NAMALWA (cell line): ENCODE results near the gene BNC2.
"Not testable (repeated sequence)": the region's sequence is repeated elsewhere in the genome, so short reads cannot be mapped to it uniquely, and the experiment has no call there.

Experiments
- DNase-seq: peaks from one replicate; pipeline ENCODE4 v3.0.0-alpha.2; 2015; ENCODE audit warnings: low spot score

Gene BNC2, protein sequence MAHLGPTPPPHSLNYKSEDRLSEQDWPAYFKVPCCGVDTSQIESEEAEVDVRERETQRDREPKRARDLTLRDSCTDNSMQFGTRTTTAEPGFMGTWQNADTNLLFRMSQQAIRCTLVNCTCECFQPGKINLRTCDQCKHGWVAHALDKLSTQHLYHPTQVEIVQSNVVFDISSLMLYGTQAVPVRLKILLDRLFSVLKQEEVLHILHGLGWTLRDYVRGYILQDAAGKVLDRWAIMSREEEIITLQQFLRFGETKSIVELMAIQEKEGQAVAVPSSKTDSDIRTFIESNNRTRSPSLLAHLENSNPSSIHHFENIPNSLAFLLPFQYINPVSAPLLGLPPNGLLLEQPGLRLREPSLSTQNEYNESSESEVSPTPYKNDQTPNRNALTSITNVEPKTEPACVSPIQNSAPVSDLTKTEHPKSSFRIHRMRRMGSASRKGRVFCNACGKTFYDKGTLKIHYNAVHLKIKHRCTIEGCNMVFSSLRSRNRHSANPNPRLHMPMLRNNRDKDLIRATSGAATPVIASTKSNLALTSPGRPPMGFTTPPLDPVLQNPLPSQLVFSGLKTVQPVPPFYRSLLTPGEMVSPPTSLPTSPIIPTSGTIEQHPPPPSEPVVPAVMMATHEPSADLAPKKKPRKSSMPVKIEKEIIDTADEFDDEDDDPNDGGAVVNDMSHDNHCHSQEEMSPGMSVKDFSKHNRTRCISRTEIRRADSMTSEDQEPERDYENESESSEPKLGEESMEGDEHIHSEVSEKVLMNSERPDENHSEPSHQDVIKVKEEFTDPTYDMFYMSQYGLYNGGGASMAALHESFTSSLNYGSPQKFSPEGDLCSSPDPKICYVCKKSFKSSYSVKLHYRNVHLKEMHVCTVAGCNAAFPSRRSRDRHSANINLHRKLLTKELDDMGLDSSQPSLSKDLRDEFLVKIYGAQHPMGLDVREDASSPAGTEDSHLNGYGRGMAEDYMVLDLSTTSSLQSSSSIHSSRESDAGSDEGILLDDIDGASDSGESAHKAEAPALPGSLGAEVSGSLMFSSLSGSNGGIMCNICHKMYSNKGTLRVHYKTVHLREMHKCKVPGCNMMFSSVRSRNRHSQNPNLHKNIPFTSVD

DNA sequence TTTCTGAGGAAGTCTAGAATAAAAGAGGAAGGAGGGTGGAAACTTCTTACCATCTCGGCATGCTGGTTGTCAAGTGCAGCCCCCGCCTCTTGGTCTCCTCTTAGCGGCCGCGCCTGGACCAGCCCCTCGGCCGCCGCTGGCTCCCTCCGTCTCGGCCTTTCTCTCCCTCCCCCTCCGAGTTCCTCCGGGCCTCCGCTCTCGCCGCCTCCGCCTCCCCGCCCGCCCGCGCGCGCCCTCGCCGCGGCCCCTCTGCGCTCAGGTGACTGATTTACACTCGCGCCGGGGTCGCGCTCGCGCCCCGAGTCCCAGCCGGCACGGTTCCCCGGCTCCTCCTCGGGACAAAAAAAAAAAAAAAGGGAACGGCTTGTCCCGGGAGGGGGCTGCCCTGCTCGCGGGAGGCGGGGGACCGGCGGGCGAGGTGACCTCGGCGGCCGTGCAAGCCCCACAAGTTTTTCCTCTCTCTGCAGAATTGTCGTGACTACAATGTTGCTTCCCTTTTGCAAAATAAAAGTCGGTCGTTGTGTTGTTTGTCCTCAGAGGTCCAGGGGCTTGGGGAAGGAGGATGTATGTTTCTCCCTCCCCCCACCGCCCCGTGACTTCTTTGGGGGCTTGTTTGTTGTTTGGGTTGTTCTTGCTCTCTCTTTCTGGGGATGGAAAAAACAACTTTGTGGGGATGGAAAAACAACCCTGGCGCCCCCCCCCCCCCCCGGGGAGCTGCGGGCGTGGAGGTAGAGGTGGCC lies at the start of gene BNC2:
BNC2 (minus strand) TSS at position 75 of the 740 bp plus-strand sequence; CDS start at position 53, 22 bp downstream.
- no peak for DNase-seq

DNA sequence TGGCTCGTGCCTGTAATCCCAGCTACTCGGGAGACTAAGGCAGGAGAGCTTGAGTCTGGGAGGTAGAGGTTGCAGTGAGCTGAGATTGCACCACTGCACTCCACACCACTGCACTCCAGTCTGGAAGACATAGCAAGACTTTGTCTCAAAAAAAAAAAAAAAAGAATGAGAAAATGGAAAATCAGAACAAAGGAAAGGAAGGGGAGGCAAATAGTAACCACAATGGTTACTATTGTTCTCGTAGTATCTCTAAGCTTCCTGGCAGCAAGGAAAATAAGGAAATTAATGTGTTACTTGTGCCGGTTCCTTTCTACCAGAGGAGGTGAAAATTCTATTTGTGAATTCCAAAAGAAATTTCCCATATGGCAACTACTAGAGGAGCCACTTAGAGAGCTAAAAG lies 48.5 kb upstream of the BNC2 start:
- no peak for DNase-seq

DNA sequence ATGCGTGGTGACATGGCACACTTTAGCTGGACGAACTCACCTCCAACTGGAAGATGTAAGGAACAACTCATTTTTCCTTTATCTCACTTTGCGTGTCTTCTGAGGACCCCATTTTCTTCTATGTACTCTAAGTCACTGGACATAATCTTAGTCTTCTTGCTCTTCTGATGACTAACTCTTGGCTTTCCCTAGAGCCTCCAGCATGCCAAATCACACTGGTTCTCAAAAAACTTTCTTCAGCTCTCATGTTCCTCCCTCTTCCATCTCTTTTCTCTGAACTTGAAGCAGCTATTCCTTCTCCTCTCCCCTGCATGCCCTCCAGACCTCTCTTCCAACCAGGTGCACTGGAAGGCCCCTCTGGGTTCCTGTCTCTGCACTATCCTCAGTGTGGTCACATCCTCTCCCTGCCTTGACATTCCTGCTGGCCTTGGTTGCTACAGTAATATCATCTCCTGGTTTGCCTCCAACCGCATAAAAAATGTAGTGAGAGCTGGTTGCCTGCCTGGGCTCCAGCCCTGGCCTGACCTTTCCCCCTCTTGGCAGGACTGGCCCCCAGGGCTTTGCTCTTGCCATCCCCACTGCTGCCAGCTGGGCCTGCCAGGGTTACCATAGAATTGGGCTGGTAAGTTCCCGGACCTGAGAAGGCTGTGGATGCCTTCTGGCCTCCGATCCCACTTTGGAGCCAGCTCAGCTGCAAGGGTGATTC lies 44.8 kb upstream of the BNC2 start:
- DNase-seq = no peak

DNA sequence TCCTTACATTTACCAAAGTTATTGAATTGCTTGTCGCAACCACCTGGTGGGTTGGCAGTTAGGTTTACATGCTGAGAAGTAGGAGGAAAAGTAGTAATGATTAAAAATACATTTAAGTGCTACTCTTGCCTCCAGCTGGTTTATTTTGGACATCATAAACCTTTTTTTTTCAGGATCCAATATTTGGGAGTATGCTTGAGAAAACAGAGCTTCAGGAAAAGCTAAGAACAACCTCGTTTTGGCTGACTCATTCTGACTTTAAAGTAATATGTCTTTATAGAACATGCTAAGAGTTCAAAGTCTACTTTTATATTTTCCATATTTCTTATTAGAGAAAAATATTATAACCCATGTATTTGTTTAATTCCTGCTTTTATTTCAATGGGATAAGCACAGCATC lies 41.7 kb upstream of the BNC2 start:
- no peak for DNase-seq

DNA sequence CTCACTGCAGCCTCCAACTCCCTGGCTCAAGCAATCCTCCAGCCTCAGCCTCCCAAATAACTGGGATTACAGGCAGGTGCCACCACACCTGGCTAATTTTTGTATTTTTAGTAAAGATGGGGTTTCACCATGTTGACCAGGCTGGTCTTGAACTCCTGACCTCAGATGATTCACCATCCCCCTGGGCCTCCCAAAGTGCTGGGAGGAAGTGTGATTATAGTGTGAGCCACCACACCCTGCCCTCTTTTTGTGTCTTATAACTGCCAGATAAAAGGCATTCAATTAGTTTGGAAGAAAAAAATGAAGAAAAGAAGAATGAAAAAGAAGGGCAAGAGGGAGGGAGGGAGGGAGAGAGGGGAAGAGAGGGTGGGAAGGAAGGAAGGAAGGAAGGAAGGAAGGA lies 37.7 kb upstream of the BNC2 start:
- not testable (repeated sequence) for DNase-seq

DNA sequence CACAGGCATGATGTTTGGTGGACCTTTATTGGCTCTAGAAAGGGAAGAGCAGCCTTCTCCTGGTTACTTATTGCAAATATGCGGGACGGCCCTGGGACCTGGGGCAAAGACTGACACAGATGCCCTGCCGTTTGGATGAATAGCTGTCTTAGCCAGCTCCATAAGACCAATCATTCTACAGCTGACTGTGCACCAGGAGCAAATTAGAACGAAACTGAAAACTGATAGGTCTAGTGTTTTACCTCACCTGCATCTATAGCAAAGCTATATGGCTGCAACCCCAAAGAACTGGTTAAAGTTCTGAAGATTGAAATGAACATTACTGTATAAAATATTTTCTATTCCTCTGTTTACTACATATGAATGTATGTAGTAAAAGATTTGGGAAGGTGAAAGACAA lies 34.2 kb upstream of the BNC2 start:
- DNase-seq = no peak

DNA sequence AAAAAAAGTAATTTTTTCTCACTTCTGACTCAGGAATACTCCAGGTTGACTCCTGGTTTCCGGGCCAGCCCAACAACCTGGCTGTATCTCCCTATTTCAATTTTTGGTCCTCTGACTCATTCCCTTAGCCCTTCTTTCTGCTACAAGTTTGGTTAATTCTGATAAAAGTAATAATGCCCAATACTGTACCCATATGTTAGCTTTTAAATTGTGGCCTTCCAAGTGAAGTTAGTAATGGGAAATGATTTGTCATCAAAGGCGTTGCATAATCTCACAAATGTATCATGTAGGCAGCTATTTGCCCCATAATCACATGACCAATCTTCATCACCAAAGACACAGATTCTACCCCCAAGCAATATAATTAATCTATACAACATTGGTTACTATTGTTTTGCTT lies 31.1 kb upstream of the BNC2 start:
- no peak for DNase-seq

DNA sequence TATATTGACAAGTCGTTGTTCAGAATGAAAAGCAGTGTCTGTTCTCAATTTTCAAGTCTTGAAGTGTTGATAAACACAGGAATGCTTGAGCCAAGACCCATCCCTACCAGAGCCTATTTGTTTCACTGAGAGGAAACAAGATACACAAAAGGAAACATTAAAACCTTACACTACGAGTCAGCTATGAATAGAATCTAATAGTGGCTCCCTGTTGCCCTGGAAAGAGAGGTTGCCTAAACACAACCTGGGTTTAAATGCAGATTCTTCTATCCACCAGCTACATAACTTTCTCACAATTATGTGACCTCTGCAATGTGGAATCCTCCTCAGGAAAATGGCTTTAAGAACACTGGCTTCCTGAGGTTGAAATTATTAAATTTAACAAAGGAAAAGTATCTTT lies 29.1 kb upstream of the BNC2 start:
- DNase-seq = no peak

DNA sequence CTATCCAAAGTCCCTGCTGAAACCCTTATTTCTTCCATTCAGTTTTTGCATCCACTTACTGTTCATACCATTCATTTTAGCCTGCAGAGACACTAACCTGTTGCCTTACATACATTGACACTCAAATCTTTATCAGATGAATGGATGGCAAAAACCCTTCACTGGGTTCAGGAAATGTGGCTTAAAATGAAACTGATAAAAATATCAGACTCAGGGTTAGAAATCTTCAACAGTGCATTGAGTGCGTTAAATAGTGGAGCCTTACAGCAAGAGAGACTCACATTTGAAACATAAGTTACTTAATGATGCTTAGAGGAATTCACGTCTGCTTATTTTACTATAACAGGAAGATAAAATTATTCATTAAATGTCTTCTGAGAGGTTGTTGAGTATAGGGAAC lies 28.0 kb upstream of the BNC2 start:
- no peak for DNase-seq

DNA sequence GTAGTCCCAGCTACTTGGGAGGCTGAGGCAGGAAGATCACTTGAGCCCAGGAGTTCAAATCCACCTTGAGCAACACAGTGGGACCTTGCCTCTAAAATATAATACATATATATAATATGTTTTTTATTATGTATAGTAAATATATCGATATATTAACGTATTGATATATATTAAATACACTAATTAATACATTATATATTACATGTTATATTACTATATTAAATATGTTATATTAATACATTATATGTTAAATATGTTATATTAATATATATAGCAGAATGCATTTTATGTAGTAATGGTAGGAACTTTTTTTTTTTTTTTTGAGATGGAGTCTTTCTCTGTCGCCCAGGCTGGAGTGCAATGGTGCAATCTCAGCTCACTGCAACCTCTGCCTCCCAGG lies 18.1 kb upstream of the BNC2 start:
- no peak for DNase-seq

DNA sequence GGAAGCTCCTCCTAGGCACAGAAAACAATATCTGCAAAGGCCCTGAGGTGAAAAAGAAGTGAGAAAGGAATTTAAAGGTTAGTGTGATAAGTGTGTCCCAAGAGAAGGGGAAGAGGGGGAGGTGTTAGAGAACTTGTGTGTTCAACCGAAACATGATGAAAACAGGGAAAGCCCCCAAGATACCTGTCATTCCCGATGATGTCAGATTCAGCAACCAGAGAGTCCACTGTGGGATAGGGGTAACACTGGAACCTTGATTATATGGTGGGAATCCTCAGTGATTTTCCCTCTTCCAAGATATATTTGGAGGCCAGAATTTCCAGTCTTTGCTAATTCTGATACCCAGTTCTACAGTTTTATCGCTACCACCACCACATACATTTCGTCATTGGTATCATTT lies 15.5 kb upstream of the BNC2 start:
- no peak for DNase-seq

DNA sequence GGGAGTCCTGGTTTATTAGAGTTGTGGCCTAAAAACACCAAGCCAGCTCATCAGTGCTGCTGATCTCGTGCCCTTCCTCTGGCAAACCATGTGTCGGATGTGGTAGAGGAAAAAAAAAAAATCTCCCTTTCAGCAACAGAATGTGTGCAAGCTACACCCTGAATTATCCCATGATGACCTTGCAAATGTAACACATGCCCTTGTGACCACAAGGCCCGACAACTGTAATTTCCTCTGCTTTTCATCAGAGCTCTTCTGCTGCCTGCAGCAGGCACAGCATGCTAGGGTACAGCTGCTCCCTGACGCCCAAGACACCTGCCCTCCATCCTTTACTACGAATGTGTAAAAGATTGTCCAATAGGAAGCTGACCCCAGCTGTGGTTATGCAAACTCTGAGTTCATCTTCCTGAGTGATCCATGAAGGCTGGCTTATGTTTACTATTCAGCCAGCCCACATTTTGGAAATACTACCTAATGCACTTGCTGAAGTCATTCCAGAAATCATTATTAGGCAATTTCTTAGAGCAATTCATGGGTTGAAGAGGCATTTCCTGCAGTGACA lies 14.6 kb upstream of the BNC2 start:
- DNase-seq = no peak

DNA sequence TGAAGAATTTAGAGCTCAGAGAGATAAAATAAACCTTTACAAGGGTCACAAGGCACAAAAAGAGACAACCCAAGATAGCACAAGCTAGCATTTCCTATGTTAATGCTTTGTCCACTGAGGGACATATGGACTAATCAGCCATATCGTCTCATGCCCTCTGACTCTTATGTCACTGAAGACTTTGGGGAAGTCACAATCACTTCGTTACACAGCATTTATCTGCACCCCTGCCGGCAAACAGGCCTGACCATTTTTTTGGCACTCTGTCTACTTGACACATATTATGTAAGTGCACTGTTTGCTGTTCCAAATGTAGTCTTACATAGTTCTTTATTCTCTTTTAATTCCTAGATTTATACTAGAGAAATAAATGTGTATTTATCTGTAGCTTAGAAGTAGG lies 13.9 kb upstream of the BNC2 start:
- no peak for DNase-seq

DNA sequence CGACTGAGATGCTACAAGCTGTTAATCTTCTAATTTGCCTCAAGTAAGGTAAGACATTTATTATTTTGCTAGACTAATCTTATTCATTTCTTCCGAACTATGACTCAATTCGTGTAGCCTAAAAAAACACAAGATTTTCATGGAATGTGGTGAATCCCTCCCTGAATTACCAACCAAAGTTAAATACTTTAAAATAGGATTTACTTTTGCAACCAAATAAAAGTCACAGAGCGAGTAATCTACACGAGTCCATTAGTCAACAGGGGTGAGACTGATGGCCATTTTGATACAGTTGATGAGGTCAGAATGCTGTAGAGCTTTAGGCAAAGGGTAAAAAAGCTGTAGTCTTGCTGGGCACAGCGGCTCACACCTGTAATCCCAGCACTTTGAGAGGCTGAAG lies 13.1 kb upstream of the BNC2 start:
- DNase-seq = no peak

DNA sequence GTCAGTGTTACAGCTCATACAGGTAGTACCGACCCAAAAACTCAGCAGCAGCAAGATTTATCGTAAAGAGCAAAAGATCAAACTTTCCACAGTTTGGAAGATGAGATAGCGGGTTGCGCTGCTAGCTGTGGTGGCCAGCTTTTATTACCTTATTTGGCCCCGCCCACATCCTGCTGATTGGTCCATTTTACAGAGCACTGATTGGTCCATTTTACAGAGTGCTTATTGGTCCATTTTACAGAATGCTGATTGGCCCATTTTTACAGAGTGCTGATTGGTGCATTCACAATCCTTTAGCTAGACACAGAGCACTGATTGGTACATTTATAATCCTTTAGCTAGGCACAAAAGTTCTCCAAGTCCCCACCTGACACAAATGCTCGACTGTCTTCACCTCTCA lies 12.0 kb upstream of the BNC2 start:
- peak; percentile 3 for DNase-seq

DNA sequence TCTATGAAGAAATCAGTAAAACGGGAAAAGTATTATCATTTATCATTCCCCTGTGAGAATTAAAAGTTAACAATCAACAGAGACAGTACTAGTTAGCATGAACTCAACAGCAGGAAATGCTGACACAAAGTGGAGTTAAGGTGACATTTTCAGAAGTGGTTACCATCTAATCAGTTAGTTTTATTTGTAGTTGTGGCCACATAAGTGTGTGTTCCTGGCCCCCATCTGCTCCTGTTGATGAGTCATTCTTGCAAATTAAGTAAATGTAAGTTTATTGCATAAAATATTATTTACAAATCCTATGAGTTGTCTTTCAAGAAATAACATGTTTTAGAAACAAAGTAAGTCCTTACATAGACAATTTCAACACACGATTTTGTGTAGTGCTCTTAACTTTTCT lies 8.9 kb upstream of the BNC2 start:
- no peak for DNase-seq

DNA sequence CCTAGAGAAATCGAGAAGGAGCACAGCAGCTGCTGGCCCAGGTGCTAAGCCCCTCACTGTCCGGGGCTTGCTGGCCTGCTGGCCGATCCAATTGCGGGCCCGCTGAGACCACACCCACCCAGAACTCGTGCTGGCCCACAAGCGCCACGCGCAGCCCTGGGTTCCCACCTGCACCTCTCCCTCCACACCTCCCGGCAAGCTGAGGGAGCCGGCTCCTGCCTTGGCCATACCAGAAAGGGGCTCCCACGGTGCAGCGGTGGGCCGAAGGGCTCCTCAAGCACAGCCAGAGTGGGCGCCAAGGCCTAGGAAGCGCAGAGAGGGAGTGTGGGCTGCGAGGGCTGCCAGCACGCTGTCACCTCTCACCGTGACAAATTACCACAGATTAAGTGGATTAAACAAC lies 6.8 kb upstream of the BNC2 start:
- DNase-seq = no peak

DNA sequence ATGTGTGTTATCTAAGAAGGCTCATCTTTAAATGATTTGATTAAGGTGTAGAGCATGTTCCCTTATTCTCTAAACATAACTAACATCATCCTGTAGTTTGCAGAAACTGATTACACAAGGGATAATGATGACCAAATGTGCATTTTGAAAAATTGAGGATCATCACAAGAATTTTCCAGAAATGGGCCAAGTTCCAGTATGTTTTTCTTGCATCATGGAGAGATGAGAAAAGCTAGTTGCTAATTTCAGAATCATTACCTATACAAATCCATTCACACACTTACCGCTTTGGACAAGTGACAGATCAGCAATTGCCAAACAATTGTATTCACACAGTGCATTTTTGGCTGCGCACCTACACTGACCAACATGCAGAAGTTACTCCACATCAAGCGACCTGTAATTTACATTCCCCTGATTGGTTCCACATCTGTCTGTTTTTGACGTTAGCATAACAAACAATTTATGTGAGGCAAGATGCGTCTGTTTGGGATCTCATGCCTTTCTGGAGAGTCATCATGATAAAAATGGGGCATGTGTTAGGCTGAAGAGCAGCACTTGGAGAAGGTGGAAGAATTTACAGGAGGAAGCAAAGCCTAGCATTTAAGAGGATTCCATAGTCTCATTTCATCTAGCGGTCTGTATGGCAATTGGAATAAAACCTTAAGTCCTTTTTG lies 2.8 kb upstream of the BNC2 start:
- no peak for DNase-seq

DNA sequence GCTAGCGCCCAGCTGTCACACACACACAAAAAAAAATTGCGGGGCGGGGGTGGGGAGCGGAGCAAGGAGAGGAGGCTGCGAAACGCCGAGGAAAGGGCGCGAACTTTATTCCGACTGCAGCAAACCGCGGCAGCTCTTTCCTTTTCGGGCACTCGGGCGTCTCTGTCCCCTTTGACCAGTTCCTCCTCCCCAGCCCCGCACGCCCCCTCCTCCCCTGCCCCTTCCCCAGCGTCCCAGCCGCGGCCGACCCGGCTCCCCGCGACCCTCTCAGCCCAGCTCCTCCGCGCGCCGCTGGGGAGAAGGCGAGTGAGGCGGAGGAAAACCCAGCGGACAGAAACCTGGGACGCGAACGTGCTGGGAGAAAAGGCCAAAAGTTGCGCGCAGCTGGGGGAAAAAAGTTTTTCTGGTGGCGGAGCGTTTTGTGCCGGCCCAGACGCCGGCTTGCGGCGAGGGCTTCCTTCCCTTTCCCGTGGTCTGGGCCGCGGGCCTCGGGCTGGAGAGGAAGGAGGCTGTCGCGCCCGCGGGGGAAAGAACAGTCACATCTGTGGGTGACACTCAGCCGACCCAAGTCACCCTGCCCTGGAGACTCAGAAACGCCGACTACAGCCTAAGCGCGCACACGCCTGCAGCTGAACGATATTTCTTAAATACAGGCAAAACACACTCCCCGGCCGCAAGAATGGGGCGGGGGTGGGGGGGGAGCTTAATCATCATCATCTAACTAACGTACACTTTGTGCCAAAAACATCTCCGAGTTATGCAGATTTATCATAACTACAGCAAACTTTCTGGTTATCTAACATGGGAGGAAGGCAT lies 1.1 kb upstream of the BNC2 start:
- DNase-seq = no peak
